NCI-H2029 (cell line): ENCODE results near the gene ADRA1B.

Source experiments
- DNase-seq: peaks from one replicate; lab custom pipeline; 2025; lab: John Stamatoyannopoulos, UW

ADRA1B gene

GRCh38 chr5:159928122-159928909, 12.0 kb downstream of the ADRA1B start:
- no peak for DNase-seq

GRCh38 chr5:159929176-159929575, 12.9 kb downstream of the ADRA1B start:
- no peak for DNase-seq

- no peak for DNase-seq
These were observed 17.5 kb downstream of the ADRA1B start for GRCh38 chr5:159933531-159934485.

- DNase-seq = no peak
These were observed 19.7 kb downstream of the ADRA1B start for GRCh38 chr5:159935946-159936345.

GRCh38 chr5:159936686-159937329, 20.5 kb downstream of the ADRA1B start:
- no peak for DNase-seq

GRCh38 chr5:159937580-159937979, 21.3 kb downstream of the ADRA1B start:
- no peak for DNase-seq

GRCh38 chr5:159943326-159943725, 27.0 kb downstream of the ADRA1B start:
- no peak for DNase-seq

- DNase-seq = no peak
These were observed 27.8 kb downstream of the ADRA1B start for GRCh38 chr5:159944056-159944600.

GRCh38 chr5:159945359-159945758, 29.1 kb downstream of the ADRA1B start:
- DNase-seq = no peak

- DNase-seq = no peak
These were observed 31.6 kb downstream of the ADRA1B start for GRCh38 chr5:159947708-159948358.

- DNase-seq = no peak
These were observed 35.1 kb downstream of the ADRA1B start for GRCh38 chr5:159951387-159951786.

GRCh38 chr5:159951834-159952233, 35.6 kb downstream of the ADRA1B start:
- DNase-seq = no peak

- no peak for DNase-seq
These were observed 37.3 kb downstream of the ADRA1B start for GRCh38 chr5:159953609-159954008.

- no peak for DNase-seq
These were observed 38.9 kb downstream of the ADRA1B start for GRCh38 chr5:159955056-159955624.

- DNase-seq = no peak
These were observed 39.8 kb downstream of the ADRA1B start for GRCh38 chr5:159956074-159956473.

GRCh38 chr5:159961176-159962160, 45.2 kb downstream of the ADRA1B start:
- DNase-seq = no peak

- DNase-seq = no peak
These were observed 45.9 kb downstream of the ADRA1B start for GRCh38 chr5:159962214-159962613.

GRCh38 chr5:159963935-159964334, 47.7 kb downstream of the ADRA1B start:
- DNase-seq = no peak

- peak; percentile 15 for DNase-seq
These were observed 49.0 kb downstream of the ADRA1B start for GRCh38 chr5:159965031-159965837.
